Measurements from ENCODE around the gene PARP3. TPM values are rescaled to one million over a fixed set of nuclear protein-coding genes. Genes with fewer than 3 reads are reported as not detected.
A peak's percentile ranks its signal among the peaks of the same experiment; 100 is the strongest.

Gene PARP3
- total RNA-seq, 1 donor from 2014 or later: 13.4 TPM

GRCh38 chr3:51937611-51938450 is 4.3 kb upstream of the PARP3 start:
- Mint-ChIP-seq H3K27me3 (ENCODE audit: insufficient read depth) (no peaks in the 10 kb centered on the region), H3K27ac (no peak overlapping the region), H3K36me3 (ENCODE audit: low read depth) (peaks cover 41% of the 10 kb centered on the region), H3K4me3 (no peak overlapping the region), H3K9me3 (no peaks in the 10 kb centered on the region), H3K4me1 (ENCODE audit: low read depth) (peaks cover 39% of the 10 kb centered on the region)
- DNase-seq (ENCODE audit: low spot score): no peak
- intact Hi-C loops (cut with micrococcal nuclease): no loop called here

- H3K4me3 Mint-ChIP-seq: peak overlapping the region; percentile 62
- no peak for DNase-seq (ENCODE audit: low spot score)
- intact Hi-C loops (cut with micrococcal nuclease): no loop called here
- no peak overlapping the region for H3K27ac Mint-ChIP-seq
- peaks cover 42% of the 10 kb centered on the region for H3K4me1 Mint-ChIP-seq (ENCODE audit: low read depth)
- no peaks in the 10 kb centered on the region for H3K9me3 Mint-ChIP-seq
- no peaks in the 10 kb centered on the region for H3K27me3 Mint-ChIP-seq (ENCODE audit: insufficient read depth)
- peaks cover 37% of the 10 kb centered on the region for H3K36me3 Mint-ChIP-seq (ENCODE audit: low read depth)
Observed at GRCh38 chr3:51938780-51939425, 3.3 kb upstream of the PARP3 start.

- DNase-seq (ENCODE audit: low spot score): no peak
- peaks cover 42% of the 10 kb centered on the region for H3K4me1 Mint-ChIP-seq (ENCODE audit: low read depth)
- H3K9me3 Mint-ChIP-seq: no peaks in the 10 kb centered on the region
- peaks cover 27% of the 10 kb centered on the region for H3K36me3 Mint-ChIP-seq (ENCODE audit: low read depth)
- H3K4me3 Mint-ChIP-seq: peak overlapping the region; percentile 89
- H3K27ac Mint-ChIP-seq: peak overlapping the region; percentile 75
- H3K27me3 Mint-ChIP-seq (ENCODE audit: insufficient read depth): no peaks in the 10 kb centered on the region
- intact Hi-C loops (cut with micrococcal nuclease): loop anchor here (5.0 kb wide), 1 partner anchor 1406 kb away; the partner anchor contains the start of gene DCP1A
Observed at GRCh38 chr3:51940648-51941462, 1.3 kb upstream of the PARP3 start.

- intact Hi-C loops (cut with micrococcal nuclease): loop anchor here (5.0 kb wide), 1 partner anchor 1406 kb away; the partner anchor contains the start of gene DCP1A
- Mint-ChIP-seq H3K27ac (peak overlapping the region; percentile 75), H3K4me1 (ENCODE audit: low read depth) (peaks cover 42% of the 10 kb centered on the region), H3K9me3 (no peaks in the 10 kb centered on the region), H3K4me3 (peak overlapping the region; percentile 89), H3K36me3 (ENCODE audit: low read depth) (peaks cover 24% of the 10 kb centered on the region), H3K27me3 (ENCODE audit: insufficient read depth) (no peaks in the 10 kb centered on the region)
- DNase-seq (ENCODE audit: low spot score): no peak
Observed at GRCh38 chr3:51941463-51941797, 733 bp upstream of the PARP3 start.

- Mint-ChIP-seq H3K4me1 (ENCODE audit: low read depth) (peaks cover 34% of the 10 kb centered on the region), H3K36me3 (ENCODE audit: low read depth) (peaks cover 14% of the 10 kb centered on the region), H3K27ac (peak overlapping the region; percentile 84), H3K27me3 (ENCODE audit: insufficient read depth) (no peaks in the 10 kb centered on the region), H3K9me3 (no peaks in the 10 kb centered on the region), H3K4me3 (peak overlapping the region; percentile 89)
- DNase-seq (ENCODE audit: low spot score): peak; percentile 58
- intact Hi-C loops (cut with micrococcal nuclease): loop anchor here (1.0 to 5.0 kb wide), 13 partner anchors 24 to 1404 kb away; partner anchors contain the start of genes ABHD14B, ACY1, DCAF1 and DCP1A
Observed at GRCh38 chr3:51942603-51943450, 664 bp downstream of the PARP3 start.

GRCh38 chr3:51943451-51944391 is 1.6 kb downstream of the PARP3 start:
- Mint-ChIP-seq H3K36me3 (ENCODE audit: low read depth) (peaks cover 14% of the 10 kb centered on the region), H3K27ac (no peak overlapping the region), H3K4me1 (ENCODE audit: low read depth) (peaks cover 29% of the 10 kb centered on the region), H3K4me3 (peak overlapping the region; percentile 28), H3K9me3 (no peaks in the 10 kb centered on the region), H3K27me3 (ENCODE audit: insufficient read depth) (no peaks in the 10 kb centered on the region)
- no peak for DNase-seq (ENCODE audit: low spot score)
- intact Hi-C loops (cut with micrococcal nuclease): loop anchor here (2.0 to 5.0 kb wide), 2 partner anchors 273 to 1404 kb away; partner anchors contain the start of genes DCP1A and TEX264

- H3K9me3 Mint-ChIP-seq: no peaks in the 10 kb centered on the region
- intact Hi-C loops (cut with micrococcal nuclease): loop anchor here (5.0 kb wide), 1 partner anchor 1403 kb away; the partner anchor contains the start of gene DCP1A
- no peak overlapping the region for H3K27ac Mint-ChIP-seq
- peaks cover 22% of the 10 kb centered on the region for H3K4me1 Mint-ChIP-seq (ENCODE audit: low read depth)
- DNase-seq (ENCODE audit: low spot score): no peak
- no peak overlapping the region for H3K4me3 Mint-ChIP-seq
- peaks cover 9% of the 10 kb centered on the region for H3K36me3 Mint-ChIP-seq (ENCODE audit: low read depth)
- no peaks in the 10 kb centered on the region for H3K27me3 Mint-ChIP-seq (ENCODE audit: insufficient read depth)
Observed at GRCh38 chr3:51944451-51945021, 2.4 kb downstream of the PARP3 start.

- no peak overlapping the region for H3K27ac Mint-ChIP-seq
- peaks cover 15% of the 10 kb centered on the region for H3K4me1 Mint-ChIP-seq (ENCODE audit: low read depth)
- H3K4me3 Mint-ChIP-seq: no peak overlapping the region
- no peak for DNase-seq (ENCODE audit: low spot score)
- H3K36me3 Mint-ChIP-seq (ENCODE audit: low read depth): peaks cover 9% of the 10 kb centered on the region
- intact Hi-C loops (cut with micrococcal nuclease): no loop called here
- no peaks in the 10 kb centered on the region for H3K9me3 Mint-ChIP-seq
- no peaks in the 10 kb centered on the region for H3K27me3 Mint-ChIP-seq (ENCODE audit: insufficient read depth)
Observed at GRCh38 chr3:51945031-51945840, 3.1 kb downstream of the PARP3 start.

GRCh38 chr3:51945926-51946705 is 4.0 kb downstream of the PARP3 start:
- Mint-ChIP-seq H3K27ac (peak overlapping the region; percentile 48), H3K9me3 (no peaks in the 10 kb centered on the region), H3K4me1 (ENCODE audit: low read depth) (peaks cover 7% of the 10 kb centered on the region), H3K36me3 (ENCODE audit: low read depth) (peaks cover 1% of the 10 kb centered on the region), H3K4me3 (no peak overlapping the region), H3K27me3 (ENCODE audit: insufficient read depth) (peaks cover 2% of the 10 kb centered on the region)
- intact Hi-C loops (cut with micrococcal nuclease): no loop called here
- DNase-seq (ENCODE audit: low spot score): no peak

GRCh38 chr3:51946796-51947195 is 4.6 kb downstream of the PARP3 start:
- Mint-ChIP-seq H3K27ac (peak overlapping the region; percentile 48), H3K4me3 (no peak overlapping the region), H3K36me3 (ENCODE audit: low read depth) (no peaks in the 10 kb centered on the region), H3K4me1 (ENCODE audit: low read depth) (peaks cover 6% of the 10 kb centered on the region), H3K9me3 (no peaks in the 10 kb centered on the region), H3K27me3 (ENCODE audit: insufficient read depth) (peaks cover 3% of the 10 kb centered on the region)
- DNase-seq (ENCODE audit: low spot score): no peak
- intact Hi-C loops (cut with micrococcal nuclease): no loop called here
